K562 (cell line): ENCODE results near the gene CSF2. TPM values are rescaled to one million over a fixed set of nuclear protein-coding genes. Genes with fewer than 3 reads are reported as not detected.

Experiments
- ATF7 ChIP-seq: fragments of 450-650 bp; IDR thresholded peaks from 2 replicates; pipeline ENCODE4 v1.7.1; 2014; ENCODE audit warnings: mild to moderate bottlenecking, moderate library complexity
- BCL6 ChIP-seq: fragments of 250-450 bp; sonication (Bioruptor Pico); IDR thresholded peaks from 2 replicates; pipeline ENCODE4 v1.4.0; 2020
- CBX2 ChIP-seq: fragments of 200-600 bp; sonication (generic); IDR thresholded peaks from one replicate; pipeline ENCODE4 v1.6.1; 2012; ENCODE audit warnings: mild to moderate bottlenecking, low read length, inconsistent platforms; ENCODE audit not compliant: insufficient read depth, poor library complexity, severe bottlenecking
- CHCHD3 ChIP-seq: fragments of 250-450 bp; sonication (Bioruptor Pico); IDR thresholded peaks from 2 replicates; pipeline ENCODE4 v2.1.2; 2022; ENCODE audit warnings: mild to moderate bottlenecking
- CREM ChIP-seq: IDR thresholded peaks from 2 replicates; pipeline ENCODE4 v1.6.1; 2014; ENCODE audit warnings: antibody characterized with exemption, low read depth
- NRF1 ChIP-seq, 2 experiments: fragments of 450-650 bp; IDR thresholded peaks in 1 of 2; conservative IDR thresholded peaks in 1 of 2; 2 replicates each; pipeline ENCODE4 v1.6.1; 2014; ENCODE audit warnings: mild to moderate bottlenecking in 2 of 2
- SLC30A9 ChIP-seq: fragments of 250-450 bp; sonication (Bioruptor Pico); IDR thresholded peaks from 2 replicates; pipeline ENCODE4 v1.8.0; 2022; ENCODE audit warnings: mild to moderate bottlenecking, moderate library complexity
- SMAD3 ChIP-seq: fragments of 450-650 bp; formaldehyde crosslinking; conservative IDR thresholded peaks from 2 replicates; pipeline ENCODE4 v1.4.0; 2020; ENCODE audit warnings: mild to moderate bottlenecking
- TAF7 ChIP-seq: fragments of 450-650 bp; IDR thresholded peaks from 2 replicates; pipeline ENCODE4 v1.6.1; 2016; ENCODE audit warnings: missing genetic modification characterization, missing compliant biosample characterization
- ZKSCAN8 ChIP-seq: fragments of 200-800 bp; sonication (Bioruptor generic); IDR thresholded peaks from 2 replicates; pipeline ENCODE4 v1.6.1; 2016; ENCODE audit warnings: missing genetic modification characterization, missing compliant biosample characterization
- ZNF764 ChIP-seq: fragments of 250-450 bp; sonication (Bioruptor Pico); IDR thresholded peaks from 2 replicates; pipeline ENCODE4 v1.4.0; 2020; ENCODE audit warnings: low read depth, mild to moderate bottlenecking, moderate library complexity
- polyA plus RNA-seq, 8 experiments: library from polyadenylated mRNA; depleted of rRNA in 4 of 8; stranded (reverse) in 5 of 8; unstranded in 3 of 8; fragments of >200 nt; fragmentation: Nextera tagmentation in 2 of 8; fragmentation: Illumina TruSeq in 1 of 8; extraction: Ambion mirVana in 2 of 8; extraction: Trizol in 1 of 8; gene quantifications; 2 replicates each; pipeline versions ENCODE4 v1.2.1 to v1.2.3, GENCODE V29; 2011 to 2014; ENCODE audit warnings: inconsistent platforms in 1 of 8, missing spikeins in 1 of 8
- total RNA-seq, 7 experiments: library from RNA; depleted of rRNA in 6 of 7; stranded (reverse); fragments of >200 nt in 6 of 7; fragmentation: Illumina TruSeq in 2 of 7; extraction: Trizol in 2 of 7; gene quantifications; 2 replicates each; pipeline versions ENCODE4 v1.2.1 to v1.2.3, GENCODE V29; 2011 to 2021; ENCODE audit warnings: low replicate concordance in 1 of 7
- TF ChIP-seq, protein P1 (sequence below): fragments of 450-650 bp; IDR thresholded peaks from 2 replicates; pipeline ENCODE4 v1.6.1; 2016; ENCODE audit warnings: low read depth
- TF ChIP-seq, protein P2 (sequence below): fragments of 450-650 bp; IDR thresholded peaks from 2 replicates; pipeline ENCODE4 v1.6.1; 2017; ENCODE audit warnings: antibody characterized with exemption, mild to moderate bottlenecking
- TF ChIP-seq, protein P3 (sequence below): IDR thresholded peaks from 2 replicates; pipeline ENCODE4 v1.6.1; 2011; ENCODE audit warnings: borderline replicate concordance, low read depth, mild to moderate bottlenecking, moderate library complexity, low read length; ENCODE audit not compliant: insufficient read depth, poor library complexity, severe bottlenecking

CSF2 gene
- total and polyA plus RNA-seq, 9 of the 15 experiments (the other 6 are each of a cell fraction or from before 2014, with no cell fraction given) = 0.25 to 0.29 TPM; not detected in 7

DNA sequence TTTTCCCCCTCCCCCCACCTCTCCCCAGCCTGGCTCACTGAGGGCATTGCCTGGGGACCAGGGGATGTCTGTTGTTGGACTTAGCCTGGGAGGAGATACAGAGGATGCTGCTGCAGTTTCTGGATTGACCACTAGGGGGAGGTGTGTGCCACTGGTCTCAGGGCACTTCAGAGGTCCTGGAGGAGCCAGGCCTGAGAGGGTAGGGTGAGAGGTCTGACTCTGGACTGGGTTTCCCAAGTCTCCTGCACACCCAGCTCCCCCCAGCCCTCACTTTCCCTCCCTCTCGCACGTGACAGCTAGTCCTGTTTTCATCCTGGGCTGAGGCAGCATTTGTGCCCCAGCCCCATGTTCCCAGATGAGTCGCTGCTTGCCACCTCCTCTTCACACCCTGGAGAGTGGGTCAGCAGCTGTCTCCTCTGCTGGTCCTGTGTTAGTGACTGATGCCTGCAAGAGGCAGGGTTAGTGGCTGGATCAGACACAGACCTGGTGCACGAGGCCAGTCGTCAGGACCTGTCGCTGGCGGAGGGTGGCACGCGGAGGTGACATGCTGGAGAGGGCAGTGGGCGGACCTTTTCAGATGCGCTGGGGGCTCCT, 8.8 kb upstream of the CSF2 start (continued):
- TF ChIP-seq, protein P1, sequence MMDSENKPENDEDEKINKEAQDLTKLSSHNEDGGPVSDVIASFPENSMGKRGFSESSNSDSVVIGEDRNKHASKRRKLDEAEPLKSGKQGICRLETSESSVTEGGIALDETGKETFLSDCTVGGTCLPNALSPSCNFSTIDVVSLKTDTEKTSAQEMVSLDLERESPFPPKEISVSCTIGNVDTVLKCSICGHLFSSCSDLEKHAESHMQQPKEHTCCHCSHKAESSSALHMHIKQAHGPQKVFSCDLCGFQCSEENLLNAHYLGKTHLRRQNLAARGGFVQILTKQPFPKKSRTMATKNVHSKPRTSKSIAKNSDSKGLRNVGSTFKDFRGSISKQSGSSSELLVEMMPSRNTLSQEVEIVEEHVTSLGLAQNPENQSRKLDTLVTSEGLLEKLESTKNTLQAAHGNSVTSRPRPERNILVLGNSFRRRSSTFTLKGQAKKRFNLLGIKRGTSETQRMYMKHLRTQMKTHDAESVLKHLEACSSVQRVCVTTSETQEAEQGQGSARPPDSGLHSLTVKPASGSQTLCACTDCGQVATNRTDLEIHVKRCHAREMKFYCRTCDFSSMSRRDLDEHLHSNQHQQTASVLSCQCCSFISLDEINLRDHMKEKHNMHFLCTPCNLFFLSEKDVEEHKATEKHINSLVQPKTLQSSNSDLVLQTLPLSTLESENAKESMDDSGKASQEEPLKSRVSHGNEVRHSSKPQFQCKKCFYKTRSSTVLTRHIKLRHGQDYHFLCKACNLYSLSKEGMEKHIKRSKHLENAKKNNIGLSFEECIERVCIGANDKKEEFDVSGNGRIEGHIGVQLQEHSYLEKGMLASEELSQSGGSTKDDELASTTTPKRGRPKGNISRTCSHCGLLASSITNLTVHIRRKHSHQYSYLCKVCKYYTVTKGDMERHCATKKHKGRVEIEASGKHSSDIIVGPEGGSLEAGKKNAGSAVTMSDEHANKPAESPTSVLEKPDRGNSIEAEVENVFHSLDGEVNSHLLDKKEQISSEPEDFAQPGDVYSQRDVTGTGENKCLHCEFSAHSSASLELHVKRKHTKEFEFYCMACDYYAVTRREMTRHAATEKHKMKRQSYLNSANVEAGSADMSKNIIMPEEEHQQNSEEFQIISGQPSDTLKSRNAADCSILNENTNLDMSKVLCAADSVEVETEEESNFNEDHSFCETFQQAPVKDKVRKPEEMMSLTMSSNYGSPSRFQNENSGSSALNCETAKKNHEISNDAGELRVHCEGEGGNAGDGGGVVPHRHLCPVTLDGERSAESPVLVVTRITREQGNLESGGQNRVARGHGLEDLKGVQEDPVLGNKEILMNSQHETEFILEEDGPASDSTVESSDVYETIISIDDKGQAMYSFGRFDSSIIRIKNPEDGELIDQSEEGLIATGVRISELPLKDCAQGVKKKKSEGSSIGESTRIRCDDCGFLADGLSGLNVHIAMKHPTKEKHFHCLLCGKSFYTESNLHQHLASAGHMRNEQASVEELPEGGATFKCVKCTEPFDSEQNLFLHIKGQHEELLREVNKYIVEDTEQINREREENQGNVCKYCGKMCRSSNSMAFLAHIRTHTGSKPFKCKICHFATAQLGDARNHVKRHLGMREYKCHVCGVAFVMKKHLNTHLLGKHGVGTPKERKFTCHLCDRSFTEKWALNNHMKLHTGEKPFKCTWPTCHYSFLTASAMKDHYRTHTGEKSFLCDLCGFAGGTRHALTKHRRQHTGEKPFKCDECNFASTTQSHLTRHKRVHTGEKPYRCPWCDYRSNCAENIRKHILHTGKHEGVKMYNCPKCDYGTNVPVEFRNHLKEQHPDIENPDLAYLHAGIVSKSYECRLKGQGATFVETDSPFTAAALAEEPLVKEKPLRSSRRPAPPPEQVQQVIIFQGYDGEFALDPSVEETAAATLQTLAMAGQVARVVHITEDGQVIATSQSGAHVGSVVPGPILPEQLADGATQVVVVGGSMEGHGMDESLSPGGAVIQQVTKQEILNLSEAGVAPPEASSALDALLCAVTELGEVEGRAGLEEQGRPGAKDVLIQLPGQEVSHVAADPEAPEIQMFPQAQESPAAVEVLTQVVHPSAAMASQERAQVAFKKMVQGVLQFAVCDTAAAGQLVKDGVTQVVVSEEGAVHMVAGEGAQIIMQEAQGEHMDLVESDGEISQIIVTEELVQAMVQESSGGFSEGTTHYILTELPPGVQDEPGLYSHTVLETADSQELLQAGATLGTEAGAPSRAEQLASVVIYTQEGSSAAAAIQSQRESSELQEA = no peak
- TF ChIP-seq ZKSCAN8 (CRISPR knock-in tag) (no peak), ATF7 (0 out of 2 replicates have a peak, but pooled peaks have one; percentile 15), SLC30A9 (no peak), CHCHD3 (CRISPR knock-in tag) (no peak), ZNF764 (CRISPR knock-in tag) (no peak), CBX2 (no peak), BCL6 (CRISPR knock-in tag) (no peak), NRF1 (conservative IDR thresholded peaks at IDR 0.05 in 1 of 2, IDR thresholded peaks at IDR 0.05 in 1 of 2) (no peak), CREM (no peak), SMAD3 (no peak), TAF7 (tag) (peak; percentile 15; the same call in 1 of the 2 replicates)
- TF ChIP-seq, protein P2, sequence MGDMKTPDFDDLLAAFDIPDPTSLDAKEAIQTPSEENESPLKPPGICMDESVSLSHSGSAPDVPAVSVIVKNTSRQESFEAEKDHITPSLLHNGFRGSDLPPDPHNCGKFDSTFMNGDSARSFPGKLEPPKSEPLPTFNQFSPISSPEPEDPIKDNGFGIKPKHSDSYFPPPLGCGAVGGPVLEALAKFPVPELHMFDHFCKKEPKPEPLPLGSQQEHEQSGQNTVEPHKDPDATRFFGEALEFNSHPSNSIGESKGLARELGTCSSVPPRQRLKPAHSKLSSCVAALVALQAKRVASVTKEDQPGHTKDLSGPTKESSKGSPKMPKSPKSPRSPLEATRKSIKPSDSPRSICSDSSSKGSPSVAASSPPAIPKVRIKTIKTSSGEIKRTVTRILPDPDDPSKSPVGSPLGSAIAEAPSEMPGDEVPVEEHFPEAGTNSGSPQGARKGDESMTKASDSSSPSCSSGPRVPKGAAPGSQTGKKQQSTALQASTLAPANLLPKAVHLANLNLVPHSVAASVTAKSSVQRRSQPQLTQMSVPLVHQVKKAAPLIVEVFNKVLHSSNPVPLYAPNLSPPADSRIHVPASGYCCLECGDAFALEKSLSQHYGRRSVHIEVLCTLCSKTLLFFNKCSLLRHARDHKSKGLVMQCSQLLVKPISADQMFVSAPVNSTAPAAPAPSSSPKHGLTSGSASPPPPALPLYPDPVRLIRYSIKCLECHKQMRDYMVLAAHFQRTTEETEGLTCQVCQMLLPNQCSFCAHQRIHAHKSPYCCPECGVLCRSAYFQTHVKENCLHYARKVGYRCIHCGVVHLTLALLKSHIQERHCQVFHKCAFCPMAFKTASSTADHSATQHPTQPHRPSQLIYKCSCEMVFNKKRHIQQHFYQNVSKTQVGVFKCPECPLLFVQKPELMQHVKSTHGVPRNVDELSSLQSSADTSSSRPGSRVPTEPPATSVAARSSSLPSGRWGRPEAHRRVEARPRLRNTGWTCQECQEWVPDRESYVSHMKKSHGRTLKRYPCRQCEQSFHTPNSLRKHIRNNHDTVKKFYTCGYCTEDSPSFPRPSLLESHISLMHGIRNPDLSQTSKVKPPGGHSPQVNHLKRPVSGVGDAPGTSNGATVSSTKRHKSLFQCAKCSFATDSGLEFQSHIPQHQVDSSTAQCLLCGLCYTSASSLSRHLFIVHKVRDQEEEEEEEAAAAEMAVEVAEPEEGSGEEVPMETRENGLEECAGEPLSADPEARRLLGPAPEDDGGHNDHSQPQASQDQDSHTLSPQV = no peak; the same call in 1 of the 2 replicates
- TF ChIP-seq, protein P3, sequence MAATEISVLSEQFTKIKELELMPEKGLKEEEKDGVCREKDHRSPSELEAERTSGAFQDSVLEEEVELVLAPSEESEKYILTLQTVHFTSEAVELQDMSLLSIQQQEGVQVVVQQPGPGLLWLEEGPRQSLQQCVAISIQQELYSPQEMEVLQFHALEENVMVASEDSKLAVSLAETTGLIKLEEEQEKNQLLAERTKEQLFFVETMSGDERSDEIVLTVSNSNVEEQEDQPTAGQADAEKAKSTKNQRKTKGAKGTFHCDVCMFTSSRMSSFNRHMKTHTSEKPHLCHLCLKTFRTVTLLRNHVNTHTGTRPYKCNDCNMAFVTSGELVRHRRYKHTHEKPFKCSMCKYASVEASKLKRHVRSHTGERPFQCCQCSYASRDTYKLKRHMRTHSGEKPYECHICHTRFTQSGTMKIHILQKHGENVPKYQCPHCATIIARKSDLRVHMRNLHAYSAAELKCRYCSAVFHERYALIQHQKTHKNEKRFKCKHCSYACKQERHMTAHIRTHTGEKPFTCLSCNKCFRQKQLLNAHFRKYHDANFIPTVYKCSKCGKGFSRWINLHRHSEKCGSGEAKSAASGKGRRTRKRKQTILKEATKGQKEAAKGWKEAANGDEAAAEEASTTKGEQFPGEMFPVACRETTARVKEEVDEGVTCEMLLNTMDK = no peak
